ENCODE results near the gene SLC8A1.

Gene SLC8A1

DNA sequence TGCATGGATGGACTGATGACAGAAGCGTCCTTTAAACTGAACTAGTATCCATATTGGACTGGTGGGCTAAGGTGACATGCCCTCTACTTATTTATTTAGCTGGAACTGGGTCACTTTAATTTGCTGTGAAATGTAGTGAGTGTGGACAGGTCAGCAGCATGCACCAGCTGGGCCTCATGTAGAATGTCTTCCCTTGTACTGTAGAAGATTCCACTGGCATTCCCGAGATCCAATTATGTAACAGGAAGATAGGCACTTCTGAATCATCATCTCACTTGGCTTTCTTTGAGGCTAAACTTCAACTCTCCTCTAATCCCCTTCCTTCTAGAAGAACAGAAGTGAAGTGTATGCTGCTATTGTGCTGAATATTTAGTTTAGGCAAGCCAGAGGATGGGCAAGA is 296.2 kb downstream of the SLC8A1 start:
- no peak for DNase-seq (ENCODE audit: low read depth)

DNA sequence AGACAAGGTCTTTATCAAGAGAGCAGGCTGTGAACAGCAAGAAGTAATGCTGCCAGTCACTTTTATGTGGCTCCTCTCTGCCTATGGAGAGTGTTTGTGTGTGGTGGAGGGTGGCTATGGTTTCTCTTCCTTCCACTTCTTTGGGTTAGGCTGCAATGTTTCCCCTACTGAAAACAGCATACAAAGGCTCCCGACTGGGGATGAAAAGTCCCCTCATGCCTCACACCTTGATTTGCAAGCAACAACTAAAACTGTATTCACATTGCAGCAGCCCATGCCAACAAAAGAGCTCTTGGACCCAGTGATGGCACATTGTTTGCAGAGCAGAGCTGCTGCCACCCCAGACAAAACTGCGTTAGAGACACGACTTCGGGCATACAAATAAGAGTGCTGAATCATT is 301.6 kb downstream of the SLC8A1 start:
- DNase-seq (ENCODE audit: low read depth): no peak

DNA sequence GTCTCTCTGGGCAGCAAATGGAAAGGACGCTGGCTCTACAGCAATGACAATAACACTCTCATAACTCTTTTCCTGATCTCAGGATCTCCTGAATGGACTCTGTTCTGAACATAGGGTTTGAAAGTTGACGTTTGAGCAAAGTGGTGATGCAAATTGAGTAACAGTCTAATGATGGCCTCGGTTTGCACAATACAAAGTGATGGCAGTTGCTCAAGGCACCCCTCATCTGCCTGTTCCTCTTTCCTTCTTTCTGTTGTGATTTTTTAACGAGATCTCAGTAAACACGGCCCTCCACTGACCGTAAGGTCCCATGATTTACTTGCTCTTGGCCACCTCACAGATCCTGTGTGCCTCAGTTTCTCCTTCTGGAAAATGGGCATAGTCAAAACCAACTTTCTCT is 303.6 kb downstream of the SLC8A1 start:
- no peak for DNase-seq (ENCODE audit: low read depth)

DNA sequence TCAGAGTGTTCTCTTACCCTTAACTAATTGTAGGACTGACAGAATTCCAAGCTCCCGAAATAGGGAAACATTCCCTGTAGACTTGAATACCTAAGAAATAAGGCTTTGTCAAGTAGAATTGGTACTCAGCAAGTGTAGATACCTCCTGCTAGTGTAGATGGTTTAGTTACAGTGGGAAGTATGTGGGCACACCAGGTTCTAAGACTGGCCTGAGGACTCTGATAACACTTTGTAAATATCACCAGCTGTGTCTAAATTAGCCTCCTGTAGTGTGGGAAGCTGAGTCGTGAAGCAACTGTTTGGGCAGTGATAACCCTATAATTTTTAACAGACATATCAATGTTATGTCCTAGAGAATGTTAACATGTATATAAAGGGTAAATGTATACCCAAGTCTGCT is 304.5 kb downstream of the SLC8A1 start:
- DNase-seq (ENCODE audit: low read depth): no peak

DNA sequence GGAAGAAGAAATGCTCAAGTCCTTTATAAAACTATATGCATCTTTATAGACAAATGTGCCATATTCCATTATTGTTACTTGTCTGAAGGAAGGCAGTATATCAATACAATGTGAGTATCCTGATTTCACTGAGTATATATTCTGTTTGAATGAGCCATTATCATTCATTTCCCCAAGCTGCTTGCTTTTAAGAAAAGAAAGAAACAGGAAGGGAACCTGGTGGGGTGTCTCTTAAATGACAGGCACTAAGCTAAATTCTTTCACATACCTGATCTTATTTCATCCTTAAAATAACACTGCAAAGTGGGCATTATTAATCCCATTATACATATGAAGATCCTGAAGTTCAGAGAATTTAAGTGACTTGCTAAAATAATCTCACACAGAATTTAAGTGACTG is 307.9 kb downstream of the SLC8A1 start:
- no peak for DNase-seq (ENCODE audit: low read depth)

DNA sequence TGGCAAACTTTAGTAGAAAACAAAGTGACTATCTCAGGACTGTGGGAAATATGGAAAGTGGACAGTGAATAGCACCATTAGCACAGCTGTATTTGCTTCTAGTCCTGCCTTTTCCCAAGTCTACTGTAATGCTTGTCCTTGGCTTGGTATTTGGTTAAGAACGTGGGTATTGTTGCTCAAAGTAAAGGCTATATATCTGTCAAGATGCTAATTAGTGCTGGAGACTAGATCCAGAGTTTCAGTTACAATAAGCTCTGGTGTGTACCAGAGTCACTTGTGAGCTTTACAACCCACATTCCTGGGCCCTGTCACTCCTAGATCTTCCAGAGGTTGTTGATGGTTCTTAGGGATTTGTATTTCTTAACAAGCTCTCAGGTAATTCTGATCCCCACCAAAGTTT is 313.6 kb downstream of the SLC8A1 start:
- no peak for DNase-seq (ENCODE audit: low read depth)

DNA sequence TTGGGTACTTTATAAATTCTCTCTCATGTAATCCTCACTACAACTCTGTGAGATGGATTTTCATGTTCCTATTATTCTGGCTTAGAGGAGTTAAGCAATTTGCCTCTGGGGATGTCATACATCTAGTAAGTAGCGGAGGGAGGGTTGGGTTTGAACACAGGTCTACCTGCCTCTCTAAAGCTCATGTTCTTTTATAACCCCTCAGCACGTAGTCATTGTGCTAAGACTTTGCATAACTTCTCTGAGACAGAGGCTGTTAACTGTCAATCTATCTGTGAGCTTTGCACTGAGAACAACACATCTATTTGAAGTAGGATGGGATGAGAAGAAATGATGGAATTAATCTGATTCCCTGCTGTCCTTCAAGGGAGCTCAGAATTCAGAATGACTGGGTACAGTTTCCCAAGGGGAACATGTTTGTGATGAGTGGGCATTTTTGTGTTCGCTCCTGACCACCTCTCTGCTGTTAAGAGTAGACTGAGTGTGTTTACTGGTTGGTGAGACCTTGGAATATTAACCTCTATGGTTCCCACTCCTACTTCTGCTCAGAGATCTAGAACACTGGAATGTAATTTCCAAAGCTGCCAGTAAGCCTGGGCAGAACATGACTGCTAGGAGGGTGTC is 320.7 kb downstream of the SLC8A1 start:
- no peak for DNase-seq (ENCODE audit: low read depth)

DNA sequence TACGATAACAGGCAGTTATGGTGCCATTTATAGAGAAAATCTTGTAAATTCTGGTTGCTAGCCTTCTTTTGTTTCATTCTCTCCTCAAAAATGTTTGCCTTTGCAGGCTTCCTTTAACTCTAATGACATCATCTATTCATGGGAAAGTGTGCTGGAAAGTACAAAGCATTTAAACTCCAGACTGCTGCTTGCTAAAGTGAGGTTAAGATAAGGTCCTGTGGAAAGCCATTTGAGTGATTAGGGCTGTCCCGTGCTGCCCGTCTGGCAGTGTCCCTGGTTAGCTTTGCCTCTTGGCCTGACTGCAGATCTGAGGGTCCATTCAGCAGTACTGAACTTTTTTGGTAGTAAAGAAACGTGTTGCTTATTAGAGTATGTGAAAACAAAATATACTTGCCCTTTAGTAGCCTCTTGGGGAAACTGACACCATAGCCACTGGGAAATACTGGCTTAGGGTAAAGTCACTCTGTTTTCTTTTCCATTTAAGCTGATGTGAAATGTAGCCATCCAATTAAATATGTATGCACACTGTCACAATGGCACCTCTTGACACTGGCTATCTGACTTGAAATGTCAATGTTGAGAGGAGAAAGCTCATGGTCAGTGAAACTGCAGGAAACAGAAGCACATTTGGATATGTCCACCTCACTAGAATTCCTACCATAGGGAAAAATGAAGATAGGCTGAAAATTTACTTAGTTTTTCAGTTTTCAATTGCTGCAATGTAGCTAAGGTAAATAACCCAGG is 321.5 kb downstream of the SLC8A1 start:
- no peak for DNase-seq (ENCODE audit: low read depth)

DNA sequence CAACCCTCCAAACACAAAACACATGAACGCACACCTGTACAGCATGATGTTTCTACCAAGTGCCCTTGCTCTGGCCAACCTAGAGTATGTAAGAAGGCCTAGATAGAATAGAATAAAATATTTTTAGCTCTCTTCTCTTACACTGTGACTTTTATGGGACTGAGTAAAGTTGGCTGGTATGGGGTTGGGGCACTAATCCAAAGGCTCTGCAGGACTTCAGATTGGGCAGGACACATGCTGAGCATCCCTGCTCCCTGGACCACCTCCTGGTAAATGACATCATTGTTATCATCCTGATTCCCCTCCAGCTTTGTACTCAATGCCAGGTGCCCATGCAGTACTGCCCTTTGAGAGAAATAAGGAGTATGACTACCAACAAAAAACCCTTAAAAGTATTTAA is 322.2 kb downstream of the SLC8A1 start:
- no peak for DNase-seq (ENCODE audit: low read depth)

DNA sequence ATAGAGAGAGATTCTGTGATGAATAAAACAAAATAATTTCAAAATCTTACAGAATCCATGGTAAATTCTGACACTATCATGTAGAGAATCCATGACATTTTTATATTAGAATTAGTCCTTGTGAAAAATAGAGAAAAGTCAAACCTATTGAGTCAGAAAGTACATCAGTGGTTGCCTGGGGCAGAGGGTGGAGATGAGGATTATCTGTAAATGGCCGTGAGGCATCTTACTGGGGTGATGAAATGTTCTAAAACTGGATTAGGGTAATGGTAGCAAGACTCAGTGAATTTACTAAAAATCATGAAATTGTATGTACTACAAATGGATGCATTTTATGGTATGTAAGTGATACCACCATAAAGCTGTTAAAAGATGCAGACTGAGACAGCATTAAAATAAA is 323.1 kb downstream of the SLC8A1 start:
- DNase-seq (ENCODE audit: low read depth): no peak

DNA sequence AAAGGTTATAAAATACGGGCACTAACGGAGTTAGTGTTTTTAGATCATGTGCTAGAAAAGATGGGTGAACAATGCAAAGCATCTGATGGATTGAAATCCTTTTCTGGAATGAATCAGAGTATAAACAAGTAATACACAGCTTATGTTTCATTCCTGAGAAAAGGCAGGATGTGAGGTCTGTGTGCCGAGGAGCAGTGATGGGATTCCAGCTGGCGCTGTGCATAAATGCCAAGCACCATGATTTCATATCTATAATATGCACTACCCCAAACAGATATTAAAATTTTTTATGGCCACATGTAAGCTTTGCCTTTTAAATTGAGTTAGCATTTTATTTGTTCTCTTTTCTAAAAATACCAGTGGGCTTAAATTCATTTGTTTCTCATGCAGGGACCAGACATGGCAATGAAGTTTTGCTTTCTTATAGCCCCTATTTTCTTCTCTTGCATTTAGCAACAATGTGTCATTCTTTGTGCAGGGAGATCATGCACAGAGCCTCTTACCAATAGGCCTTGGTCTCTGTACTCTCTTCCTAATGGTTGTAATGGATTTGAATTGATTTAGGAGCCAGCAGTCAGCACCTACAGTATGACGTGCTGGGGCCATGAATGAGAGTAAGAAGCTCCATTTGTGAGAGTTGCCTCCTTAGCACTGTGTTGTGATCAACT is 323.9 kb downstream of the SLC8A1 start:
- no peak for DNase-seq (ENCODE audit: low read depth)

DNA sequence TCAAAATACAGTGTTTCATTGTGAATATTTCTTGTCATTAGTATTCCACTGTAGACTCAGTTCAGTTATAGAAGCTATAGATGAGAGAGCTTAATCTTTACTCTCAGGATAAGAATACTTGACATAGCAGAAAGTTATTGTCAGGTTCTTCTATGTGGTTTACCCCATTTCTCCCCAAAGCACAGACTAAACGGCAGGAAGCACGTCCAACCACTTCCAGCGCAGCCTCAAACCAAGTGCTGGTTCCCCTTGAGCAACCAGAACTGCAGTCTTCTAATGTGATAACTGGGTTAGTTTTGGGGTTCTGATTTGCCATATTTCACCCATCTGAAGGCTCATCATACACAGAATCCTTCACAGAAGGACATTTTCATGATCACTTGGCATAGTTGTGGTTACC is 324.7 kb downstream of the SLC8A1 start:
- no peak for DNase-seq (ENCODE audit: low read depth)

DNA sequence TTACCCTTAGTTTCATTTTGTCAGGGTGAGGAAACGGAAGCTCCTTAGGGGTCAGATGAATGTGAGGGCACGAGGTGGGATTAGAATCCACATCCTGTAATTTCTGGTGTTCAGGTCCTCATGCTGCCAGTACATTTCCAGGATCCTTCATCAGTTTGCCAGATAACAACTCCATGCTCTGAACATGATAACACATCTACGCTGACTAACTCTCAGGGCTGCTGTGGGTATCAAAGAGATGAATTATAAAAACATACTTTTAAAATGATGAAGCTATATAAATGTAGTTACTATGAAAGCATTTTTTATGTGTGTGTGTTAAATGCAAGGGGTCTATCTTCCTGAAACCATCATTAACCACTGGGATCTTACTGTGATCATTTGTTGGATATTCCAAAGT is 325.9 kb downstream of the SLC8A1 start:
- DNase-seq (ENCODE audit: low read depth): no peak

DNA sequence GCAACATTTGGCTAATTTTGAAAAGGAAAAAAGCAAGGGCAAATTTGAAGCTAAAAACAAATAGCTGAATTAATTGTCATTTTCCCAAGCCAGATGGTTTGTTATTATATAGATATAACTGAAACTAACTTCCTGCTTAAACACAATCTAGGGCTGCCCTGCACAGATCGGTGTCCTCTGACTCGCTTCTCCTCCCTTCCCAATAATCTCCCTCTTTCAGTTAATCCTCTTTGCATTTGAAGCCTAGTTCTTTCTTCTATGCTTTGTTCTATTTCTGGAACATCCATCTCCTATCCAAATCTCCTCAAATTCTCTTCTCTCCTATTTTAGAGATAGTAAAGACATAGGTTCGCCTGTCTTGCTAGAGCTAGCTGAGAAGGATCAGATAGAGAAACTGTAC is 328.1 kb downstream of the SLC8A1 start:
- DNase-seq (ENCODE audit: low read depth): no peak

DNA sequence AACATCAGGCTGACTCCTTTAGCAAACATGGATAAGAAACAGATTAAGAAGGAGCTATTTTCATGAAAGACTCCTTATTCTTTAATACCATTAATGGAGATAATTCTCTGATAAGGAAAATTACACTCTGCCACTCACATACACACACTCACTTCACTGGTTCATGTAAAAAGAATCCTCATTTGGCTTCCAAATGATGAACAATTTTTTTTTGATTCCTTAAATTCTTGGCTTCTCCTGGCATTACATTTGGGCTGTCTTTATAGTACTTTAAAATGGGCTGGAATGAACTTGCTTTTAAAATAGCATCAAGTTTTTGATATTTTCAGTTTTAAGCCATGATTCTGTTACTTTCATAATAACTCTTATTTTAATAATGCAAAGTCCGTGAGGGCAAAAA is 328.6 kb downstream of the SLC8A1 start:
- DNase-seq (ENCODE audit: low read depth): no peak

DNA sequence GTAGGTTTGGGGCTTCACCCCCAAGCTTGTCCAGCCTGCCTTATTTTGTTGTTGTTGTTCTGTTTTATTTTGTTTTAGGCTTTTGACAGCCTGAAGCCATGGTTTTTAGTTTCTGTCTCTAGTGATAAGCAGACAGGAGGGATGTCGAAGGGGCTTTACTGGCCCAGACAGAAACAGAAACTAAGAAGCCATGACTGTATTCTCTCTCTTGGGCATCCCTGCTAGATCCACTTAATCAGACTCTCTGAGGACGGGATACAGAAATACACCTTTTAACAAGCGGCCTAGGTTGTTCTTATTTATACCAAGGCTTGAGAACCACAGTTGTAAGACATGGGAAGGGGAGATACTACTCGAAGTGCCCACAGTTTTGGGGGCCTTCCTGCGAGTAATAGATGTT is 330.9 kb downstream of the SLC8A1 start:
- no peak for DNase-seq (ENCODE audit: low read depth)

DNA sequence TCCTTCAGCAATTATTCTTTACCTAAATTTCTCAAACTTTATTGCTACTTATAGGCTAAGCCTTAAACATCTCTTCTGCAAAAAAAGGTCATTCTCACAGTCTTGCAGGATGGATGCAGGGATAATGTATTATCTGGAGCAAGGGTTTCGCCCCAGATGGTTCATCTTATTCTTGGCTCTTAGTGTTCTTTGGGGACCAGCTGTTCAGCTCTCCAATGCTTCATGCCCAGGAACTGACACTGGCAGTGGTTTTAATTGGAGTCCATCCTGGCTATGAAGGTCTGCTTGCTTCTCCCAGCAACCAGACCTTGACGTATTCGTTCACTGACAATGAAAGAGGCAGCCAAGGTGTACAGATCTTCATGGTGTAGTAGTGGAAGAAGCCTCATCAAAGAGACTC is 331.9 kb downstream of the SLC8A1 start:
- DNase-seq (ENCODE audit: low read depth): no peak

DNA sequence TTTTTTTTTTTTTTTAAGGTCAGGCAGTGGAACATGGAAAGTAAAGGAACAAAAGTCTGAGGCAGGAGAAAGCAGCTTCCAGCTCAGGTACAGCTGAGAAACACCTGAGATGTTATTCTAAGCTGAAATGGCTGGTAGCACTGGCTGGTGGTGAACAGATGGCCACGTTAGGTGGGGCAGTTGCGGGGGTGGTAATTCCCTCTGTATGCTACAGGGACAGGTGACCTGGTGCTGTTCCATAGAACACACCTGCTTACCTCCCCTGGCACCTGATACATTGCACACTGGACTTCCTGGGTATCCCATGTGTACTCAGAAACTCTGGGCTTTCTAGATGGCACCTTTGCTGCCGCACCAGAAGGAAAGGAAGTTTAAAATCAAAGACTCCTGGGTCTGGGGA is 333.3 kb downstream of the SLC8A1 start:
- no peak for DNase-seq (ENCODE audit: low read depth)

DNA sequence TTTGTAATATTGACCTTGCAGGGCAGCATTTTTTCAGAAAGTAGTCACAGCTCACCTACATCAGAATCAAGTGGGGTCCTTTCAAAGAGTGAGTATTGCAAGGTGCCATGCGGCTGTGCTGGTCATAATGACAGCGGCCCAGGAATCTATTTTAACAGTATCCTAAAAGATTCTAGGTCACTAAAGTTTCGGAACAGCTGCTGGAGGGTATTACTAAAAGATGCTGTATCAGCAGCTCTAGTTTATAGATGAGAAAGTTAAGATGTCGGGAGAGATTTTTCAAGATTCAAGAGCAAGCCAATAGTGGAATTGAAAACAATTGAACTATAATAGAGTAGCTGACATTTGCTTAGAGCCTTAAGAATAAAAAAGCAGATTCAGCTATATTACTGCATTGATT is 336.0 kb downstream of the SLC8A1 start:
- DNase-seq (ENCODE audit: low read depth): no peak

DNA sequence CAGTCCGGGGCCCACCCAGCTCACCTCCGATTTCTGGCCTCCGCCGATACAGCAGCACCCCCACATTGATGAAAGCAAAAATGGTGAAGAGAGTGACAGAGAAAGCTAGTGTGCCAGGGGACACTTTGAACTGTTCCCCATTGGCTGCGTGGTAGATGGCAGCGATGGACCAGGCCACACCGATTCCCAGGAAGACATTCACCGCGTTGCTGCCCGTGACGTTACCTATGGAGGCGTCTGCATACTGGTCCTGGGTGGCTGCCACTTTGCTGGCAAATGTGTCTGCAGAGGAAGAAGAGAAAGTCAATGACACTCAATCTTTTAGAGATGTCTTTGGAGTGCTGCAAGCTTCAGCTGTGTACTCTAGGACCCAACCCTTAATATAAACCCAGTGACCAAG is 336.5 kb downstream of the SLC8A1 start:
- DNase-seq (ENCODE audit: low read depth): no peak

DNA sequence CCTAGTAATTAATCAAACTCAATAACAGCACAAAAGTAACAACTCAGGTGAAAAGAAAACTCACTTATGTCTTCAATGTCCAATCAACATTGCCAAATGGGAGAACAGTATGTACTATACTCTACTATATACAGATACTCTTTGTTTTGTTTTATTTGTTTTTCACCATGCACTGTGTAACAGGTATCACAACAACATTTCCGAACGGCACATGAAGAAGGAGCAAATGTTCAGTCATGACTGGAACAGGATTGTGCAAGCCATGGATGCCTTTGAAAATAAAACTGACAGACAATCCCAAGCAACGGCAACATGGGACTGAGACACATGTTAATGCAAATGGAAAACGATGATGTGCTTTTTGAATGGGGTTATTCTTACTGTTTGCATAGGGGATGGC is 337.9 kb downstream of the SLC8A1 start:
- no peak for DNase-seq (ENCODE audit: low read depth)

DNA sequence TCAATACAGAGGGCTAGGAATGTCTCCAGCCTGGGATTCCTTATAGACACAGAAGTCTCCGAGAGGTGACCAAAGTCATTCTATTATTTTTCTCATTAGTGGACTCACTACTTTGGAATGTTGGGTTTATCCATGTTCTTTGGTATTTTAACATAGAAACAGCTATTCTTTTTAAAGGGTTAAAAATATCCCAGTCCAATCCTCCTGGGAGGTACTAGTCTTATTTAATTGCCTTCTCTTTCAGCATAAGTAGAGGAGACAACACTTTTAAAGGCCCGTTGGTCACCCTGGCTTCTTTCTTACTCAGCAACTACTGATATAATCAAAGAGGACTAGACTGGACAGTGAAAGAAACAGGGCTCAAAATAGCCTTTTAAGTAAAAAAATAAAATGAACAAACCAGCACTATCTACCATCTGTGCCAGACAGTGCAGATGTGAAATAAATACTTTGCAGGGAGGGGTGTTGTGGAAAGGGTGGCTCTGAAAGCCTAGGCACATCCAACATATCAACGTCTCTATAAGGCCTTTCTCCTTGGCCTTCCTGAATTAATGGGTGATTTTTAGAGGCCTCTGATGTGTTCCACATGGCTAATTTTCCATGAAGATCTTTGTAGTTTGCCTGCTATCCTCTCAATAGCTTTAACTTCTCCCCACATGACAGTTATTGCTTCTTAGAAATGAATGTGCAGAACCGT is 338.5 kb downstream of the SLC8A1 start:
- DNase-seq (ENCODE audit: low read depth): no peak

DNA sequence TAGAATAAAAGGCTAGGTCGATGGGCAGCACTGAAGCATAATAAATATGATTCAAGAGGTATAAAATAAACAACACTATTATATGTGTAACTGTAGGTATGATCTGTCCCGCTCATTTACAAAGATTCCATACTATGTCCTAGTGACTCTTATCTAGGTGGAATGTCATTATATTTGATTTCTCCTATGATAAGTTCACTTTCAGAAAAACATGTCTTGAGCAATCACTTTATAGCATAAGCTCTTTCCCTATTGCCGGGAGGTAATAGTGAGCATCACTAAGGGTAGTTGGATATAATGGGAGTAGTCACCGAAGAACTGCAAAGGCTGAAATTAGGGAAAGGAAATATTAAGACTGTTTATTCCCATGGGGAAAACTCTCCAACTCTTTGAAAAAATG is 342.5 kb downstream of the SLC8A1 start:
- no peak for DNase-seq (ENCODE audit: low read depth)
